ENCODE data around the gene SLIT3.

- no peak for TF ChIP-seq CTCF (IDR thresholded peaks at IDR 0.05)
- no peak for TF ChIP-seq POLR2A (IDR thresholded peaks at IDR 0.05)
These were observed 634.6 kb downstream of the SLIT3 start for GRCh38 chr5:168666356-168666755.
